GM18861 (cell line): Measurements from ENCODE around the gene MLPH.

Experiments used
- ATAC-seq: cut with Tn5 transposase; IDR thresholded peaks from one replicate; pipeline ENCODE4 v1.9.1; 2021; ENCODE audit not compliant: unreplicated experiment

Gene MLPH

DNA sequence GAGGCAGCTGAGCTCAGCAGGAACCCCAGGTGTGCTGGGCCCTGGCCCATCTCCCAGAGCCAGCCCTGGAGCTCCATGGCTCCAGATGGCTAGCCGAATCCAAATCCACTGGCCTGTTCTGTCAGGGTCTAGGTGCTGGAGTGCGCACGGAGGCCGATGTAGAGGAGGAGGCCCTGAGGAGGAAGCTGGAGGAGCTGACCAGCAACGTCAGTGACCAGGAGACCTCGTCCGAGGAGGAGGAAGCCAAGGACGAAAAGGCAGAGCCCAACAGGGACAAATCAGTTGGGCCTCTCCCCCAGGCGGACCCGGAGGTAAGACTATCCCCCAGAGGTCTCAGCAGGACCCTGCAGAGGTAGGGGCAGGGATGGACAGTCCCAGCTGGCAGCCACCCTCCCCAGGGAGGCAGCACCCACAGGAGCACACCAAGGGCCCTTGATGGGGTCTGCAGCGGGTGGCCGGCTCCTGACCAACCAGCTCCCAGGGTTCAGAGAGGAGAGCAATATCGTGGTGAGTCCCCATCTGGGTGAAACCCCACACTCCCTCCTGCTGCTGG lies 53.2 kb downstream of the MLPH start:
- no peak for ATAC-seq

DNA sequence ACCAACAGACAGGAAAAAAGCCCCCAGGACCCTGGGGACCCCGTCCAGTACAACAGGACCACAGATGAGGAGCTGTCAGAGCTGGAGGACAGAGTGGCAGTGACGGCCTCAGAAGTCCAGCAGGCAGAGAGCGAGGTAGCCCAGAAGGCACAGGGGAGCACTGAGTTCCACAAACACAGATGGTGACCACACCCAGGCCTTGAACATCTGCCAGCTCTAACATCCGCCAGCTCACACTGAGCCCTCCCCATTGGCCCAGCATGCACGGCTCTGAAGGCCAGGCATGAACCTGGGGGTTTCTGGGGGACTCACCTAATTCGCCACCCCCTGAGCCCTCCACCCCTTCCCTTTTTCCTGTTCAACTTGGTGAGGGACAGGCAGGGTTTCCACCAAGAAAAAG lies 53.8 kb downstream of the MLPH start:
- no peak for ATAC-seq

DNA sequence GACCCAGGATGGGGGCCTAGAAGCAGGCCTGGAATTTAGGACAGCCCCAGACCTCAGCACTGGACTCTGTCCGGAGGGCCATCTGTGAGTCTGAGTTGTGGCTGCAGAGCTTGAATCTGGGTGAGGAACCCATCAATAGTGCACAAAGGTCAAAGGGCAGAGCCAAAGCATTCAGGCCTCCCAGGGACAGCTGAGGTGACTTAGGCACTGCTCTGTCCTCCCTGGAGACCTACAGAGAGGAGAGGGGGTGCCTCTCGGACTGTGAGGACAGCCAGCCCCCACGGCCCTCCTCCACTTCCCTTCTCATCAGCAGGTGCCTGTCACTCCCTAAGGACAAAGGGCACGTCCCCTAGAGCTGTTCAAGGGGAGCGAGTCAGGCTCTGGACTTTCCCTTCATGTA lies 54.2 kb downstream of the MLPH start:
- no peak for ATAC-seq

DNA sequence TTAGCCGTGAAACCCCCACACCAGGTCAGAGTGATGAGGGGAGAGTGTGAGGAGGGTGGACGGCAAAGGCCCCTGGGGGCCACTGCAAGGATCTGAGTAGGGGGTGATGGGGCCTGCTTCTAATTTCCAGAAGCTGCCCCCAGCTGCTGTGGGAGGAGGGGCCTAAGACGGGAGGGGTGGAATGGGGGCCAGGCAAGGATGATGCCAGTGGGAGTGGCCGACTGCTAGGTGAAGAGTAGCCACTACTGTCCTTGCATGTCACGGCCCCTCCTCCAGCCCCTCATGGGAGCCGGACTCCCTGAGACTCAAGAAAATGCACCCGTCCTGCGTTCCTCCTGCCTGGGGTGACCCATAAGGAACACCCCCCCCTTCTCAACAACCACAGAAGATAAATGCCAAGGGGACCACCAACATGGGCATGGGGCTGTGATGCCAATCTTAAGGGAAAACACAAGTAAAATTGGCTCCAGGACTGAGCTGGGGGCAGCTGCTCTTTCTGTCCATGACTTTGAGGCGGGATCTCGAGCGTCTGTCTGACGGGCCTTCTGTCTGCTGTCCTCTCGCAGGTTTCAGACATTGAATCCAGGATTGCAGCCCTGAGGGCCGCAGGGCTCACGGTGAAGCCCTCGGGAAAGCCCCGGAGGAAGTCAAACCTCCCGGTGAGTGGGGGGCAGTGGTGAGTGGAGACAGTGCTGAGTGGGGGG lies 55.1 kb downstream of the MLPH start:
- ATAC-seq = no peak

DNA sequence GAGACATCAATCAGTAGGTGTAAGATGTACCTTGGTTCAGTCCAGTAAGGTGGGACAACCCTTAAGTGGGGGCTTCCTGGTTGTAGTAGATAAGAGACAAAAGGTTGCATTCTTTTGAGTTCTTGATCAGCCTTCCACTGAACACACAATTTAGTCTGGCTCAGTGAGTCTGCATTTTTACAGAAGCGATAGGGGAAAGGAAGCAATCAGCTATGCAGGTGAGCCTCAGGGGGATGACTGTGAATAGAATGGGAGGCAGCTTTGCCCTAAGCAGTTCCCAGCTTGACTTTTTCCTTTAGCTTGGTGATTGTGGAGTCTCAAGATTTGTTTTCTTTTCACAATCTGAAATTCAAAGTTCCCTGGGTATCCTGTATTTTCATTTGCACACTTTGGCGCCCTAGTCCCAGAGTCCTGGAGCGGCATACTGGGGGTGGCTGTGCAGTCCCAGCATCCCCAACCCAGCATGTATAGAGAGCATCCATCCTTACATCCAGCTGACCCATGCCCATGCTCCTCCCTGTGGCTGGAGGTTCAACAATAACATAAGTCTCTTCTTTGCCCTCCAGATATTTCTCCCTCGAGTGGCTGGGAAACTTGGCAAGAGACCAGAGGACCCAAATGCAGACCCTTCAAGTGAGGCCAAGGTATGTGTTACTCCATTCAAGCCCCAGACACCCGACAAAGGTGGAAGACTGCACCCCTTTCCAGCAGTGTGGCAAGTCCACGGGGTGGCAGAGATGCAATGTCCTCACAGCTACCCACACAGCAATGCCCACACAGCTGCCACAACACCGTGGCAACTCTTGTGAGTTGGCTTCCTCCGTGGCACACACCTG lies 59.2 kb downstream of the MLPH start:
- no peak for ATAC-seq

DNA sequence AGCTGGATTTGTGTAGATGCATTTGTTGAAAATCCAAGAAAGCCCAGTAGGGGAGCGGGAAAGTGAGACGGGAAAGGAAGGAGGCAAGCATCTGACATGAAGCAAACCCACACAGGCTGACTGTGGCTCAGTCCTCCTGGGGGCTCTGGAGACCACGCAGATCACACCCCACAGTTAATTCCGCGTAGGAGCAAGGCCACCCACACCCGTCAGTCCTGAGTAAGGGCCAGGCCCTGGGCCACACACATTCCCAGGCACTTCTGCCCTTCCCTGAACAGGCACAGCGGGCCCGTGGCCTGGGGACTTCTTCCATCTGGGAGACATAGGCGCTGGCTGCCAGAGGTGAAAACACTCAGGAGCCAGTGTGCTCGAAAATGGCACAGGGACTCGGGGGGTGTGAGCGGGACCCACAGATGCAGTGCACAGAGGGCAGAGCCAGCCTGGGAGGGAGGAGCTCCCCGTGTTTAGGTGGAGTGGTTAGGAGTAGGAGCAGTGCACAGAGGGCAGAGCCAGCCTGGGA lies 59.9 kb downstream of the MLPH start:
- no peak for ATAC-seq

DNA sequence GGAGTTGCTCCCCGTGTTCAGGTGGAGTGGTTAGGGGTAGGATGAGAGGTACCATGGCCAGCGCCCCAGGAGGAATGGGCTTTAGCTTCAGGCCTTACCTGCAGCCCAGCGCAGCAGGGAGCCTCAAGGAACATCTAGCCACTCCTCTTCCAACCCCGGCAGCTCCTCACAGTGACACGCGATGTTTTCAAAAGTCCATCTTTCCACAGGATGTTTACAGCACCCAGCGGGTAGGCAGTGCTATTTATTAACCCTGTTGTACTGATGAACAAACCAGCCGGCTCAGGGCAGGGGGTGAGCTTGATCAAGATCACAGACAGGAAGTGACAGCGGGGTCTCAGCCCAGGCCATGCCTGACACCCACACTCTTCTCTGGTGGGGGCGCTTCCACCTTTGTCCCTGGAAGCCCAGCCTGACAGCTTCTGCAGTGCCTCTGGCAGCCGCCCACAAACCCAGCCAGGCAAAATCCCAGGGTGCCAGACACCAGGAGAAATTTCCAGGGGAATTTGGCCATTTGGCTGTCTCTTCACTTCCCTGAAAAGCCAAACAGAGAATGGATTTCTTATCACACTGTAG lies 60.9 kb downstream of the MLPH start:
- no peak for ATAC-seq

DNA sequence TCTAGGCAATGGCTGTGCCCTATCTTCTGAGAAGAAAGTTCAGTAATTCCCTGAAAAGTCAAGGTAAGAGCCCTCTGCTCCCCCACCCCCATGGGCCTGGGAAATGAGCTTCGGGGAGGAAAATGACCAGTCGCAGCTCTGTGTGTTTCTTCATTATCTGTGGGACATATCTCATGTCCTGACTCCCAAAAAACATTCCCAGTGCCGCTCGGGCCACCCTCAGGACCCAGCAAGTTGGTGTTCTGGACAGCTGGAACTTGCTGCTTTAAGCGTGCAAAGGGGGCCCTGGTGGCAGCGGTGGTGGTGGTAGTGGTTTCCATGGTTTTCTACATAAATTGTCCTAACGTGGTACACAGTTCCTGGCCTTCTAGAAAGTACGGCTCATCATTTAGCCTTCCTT lies 62.2 kb downstream of the MLPH start:
- ATAC-seq = no peak

DNA sequence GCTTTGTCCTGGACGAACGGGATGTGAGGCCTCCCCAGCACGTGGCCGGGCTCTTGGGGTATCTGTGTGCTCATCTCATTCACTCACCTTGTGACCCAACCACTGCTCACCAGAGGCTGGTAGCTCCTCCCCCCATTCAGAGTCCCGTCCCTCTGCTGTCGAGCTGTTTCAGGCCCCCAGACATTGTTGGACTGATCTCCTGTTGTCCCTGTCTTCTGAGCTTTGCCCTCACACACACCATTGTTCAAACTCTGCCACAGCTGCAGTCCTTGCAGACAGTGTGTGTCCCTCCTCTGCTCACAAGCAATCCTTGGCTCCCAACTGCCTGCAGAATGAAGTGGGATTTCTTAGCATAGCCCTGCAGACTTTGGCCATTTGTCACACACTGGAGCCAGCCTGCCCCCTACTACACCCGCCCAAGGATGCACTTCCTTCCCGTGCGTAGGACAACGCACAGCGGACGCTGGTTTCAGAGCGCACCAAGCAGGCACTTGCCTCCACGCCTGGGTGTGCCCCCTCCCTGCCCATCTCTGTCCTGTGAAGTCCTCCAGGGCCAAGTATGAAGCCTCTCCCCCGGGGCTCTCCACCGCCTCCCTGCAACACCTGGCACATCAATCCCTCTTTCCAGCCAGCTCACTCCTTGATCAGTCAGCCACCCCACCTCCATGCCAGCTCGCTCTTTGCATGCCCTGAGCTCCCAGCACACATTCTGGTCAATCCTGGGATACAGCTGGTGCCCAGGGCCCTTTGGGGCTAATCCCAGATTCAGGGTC lies 62.8 kb downstream of the MLPH start:
- ATAC-seq = no peak

DNA sequence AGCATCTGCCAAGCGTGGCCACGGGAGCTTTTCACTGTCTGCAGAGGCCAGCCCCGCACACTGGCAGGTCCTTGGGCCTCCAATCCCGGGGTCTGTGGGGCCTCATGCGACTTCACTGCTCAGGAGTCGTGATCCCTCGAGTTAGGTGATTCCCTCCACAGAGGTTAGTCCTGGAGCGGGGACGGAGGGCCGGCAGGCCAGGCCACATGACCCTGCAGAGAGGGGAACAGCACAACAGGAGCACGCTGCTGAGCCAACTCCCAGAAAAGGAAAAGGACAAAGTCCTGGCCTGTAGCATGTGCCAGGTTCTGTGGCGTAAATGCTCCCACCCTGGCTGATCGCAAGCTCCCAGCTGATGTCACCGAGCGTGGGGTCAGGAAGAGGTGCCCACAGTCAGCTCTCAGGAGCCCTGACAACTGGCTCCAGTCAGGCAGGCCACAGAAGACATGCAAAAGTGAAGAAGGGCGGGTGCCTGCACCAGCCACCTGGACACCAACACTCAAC lies 64.1 kb downstream of the MLPH start:
- ATAC-seq = no peak

DNA sequence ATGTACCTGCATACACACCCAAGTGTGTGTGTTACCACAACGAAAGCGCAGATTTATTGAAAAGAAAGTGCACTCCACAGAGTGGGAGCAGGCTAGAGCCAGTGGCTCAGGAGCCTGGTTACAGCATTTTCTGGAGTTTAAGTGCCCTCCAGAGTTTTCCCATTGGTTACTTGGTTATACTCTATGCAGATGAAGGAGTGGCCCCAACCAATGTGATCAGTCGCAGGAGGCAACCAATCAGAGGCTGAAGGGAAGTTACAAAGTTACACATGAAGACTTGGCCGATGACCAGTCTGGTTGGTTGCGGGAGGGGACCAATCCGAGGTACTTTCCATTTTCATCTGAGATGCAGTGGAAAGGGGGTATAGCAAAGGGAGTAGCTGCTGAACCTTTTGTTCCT lies 65.9 kb downstream of the MLPH start:
- no peak for ATAC-seq

DNA sequence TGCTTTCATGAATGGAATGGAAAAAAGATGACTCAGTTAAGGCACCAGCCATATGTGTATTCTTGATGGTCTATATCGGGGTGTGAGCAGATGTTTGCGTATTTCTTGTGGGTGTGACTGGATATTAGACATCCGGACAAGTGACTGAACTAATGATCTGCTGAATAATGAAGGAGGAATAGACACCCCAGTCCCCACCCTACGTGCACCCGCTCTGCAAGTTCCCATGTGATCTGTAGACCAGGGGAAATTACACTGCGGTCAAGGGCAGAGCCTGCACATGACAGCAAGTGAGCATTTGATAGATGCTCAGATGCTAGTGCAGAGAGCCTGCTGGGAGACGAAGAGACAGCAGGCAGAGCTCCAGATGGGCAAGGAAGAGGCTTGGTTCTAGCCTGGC lies 66.9 kb downstream of the MLPH start:
- ATAC-seq = no peak

DNA sequence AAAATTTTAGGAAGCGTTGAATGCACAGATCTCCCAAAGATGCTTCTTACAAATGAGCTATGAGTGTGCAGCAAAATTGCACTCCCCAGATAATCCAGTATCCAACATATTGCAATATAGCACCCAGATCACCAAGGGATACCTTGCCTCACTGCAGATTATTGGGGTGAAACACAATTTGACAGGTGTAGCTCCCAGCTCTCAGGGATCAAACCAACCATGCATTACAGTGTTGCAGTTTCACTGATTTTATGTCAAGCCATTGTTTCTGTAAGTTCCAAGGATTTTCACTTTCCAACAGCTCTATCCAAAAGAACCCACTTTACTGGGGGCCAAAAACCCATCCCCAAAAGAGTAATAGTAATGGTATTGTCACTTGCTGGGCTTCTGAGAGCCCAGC lies 68.5 kb downstream of the MLPH start:
- ATAC-seq = no peak

DNA sequence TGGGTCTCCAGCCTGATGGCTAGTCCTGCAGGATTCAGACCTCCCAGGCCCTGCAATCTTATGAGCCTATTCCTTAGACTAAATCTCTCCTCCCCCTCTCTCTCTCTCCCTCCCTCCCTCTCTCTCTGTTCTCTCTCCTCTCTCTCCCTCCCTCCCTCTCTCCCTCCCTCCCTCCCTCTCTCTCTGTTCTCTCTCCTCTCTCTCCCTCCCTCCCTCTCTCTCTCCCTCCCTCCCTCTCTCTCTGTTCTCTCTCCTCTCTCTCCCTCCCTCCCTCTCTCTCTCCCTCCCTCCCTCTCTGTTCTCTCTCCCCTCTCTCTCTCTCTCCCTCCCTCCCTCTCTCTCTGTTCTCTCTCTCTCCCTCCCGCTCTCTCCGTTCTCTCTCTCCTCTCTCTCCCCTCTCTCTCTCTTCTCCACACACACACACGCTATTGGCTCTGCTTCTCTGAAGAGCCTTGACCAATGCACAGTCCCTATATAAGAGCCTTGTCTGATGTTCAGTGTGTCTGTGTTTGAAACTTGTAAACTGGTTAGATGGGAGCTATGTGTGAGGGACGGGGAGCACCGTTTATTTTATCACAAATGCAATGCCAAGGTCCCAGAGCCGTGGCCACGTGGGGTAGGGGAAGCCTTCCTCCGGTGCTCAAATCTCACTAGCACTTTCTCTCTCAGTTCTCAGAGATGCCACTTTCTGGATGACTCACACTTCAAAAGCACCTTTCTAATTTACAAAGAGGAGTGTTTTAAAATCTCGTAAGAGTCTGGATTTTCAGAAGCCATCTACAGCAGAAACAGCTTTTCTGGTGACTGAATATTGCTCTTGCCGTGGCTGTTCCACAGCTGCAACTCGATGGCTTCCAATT lies 70.0 kb downstream of the MLPH start:
- ATAC-seq = peak; percentile 94

DNA sequence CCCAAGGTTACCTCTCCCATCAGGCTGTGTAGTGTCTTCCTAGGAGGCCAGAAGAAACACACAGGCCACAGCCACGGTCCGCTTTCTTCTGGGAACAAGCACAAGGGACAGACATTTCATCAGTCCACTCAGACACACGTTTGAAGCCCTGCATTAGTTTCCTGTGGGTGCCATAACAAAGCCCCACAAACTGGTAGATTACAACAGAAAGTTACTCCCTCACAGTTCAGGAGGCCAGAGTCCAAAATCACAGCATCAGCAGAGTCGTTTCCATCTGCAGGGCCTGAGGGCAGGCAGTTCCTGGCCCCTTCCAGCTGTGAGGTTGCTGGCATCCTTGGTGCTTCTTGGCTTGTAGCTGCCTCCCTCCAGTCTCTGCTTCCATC lies 70.6 kb downstream of the MLPH start:
- ATAC-seq = no peak

DNA sequence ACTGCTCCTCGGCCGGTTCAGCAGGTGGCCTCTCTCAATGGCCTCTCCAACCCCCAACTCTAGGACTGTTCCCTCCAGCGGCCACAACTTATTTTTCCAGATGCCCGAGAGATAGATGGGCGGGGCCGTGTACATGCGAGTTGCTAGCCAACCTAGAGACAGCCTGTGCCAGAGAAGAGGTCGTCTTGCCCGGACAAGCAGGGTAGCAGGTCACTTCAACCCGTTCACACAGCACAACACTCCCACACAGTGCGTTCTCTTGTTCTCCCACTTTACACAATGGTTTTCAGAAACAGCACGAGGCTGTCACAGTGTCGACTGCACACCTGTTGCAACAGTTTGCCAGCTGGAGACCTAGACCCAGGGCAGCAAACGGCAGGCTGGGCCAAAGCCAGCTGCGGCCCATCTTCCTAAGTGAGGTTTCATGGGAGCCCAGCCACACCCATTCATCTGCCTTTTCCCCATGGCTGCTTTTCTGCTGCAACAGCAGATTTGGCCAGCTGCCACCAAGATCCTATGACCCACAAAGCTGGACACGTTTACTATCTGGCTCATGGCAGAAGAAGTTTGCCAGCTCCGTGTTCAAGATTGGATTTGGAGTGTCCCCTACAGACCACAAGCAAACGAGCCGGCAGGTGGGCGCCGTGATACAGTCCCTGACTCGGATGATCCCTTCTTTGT lies 72.0 kb downstream of the MLPH start:
- ATAC-seq = no peak

DNA sequence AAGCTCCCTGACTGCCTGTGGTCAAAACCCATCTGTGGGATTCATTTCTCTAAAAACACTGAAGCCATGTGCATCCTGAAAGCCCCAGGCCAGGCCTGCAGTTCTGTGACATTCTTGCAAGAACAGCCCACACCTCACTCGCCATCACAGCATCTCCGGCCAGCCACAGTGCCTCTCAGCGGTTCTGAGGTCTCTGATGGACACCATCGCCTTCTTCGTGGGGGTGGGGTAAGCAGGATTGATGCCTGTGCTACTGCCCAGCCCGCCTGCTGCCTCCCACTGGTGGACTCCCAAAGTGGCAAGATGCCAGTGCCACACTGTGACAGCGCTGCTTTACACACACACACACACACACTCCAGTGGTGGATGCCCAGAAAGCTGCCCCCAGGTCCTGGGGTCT lies 74.2 kb downstream of the MLPH start:
- no peak for ATAC-seq

DNA sequence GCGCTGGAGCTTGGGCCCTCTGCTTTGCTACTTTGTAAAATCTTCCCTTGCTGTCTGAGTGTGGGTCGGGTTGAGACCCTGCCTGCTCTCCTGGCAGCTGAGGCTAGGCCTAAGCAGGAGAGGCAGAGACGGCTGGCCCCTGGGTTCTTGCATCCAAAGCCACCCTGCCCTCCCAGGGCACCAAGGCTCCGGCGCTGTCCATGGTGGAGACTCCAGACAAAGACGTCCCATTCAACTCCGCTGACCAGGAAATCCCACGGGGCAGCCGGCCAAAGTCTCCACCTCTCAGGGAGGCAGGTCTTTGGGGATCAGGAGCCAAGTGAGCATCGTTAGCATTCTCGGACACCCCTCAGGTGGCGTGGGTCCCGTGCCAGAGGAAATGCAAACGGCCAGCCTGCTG lies 76.8 kb downstream of the MLPH start:
- no peak for ATAC-seq

DNA sequence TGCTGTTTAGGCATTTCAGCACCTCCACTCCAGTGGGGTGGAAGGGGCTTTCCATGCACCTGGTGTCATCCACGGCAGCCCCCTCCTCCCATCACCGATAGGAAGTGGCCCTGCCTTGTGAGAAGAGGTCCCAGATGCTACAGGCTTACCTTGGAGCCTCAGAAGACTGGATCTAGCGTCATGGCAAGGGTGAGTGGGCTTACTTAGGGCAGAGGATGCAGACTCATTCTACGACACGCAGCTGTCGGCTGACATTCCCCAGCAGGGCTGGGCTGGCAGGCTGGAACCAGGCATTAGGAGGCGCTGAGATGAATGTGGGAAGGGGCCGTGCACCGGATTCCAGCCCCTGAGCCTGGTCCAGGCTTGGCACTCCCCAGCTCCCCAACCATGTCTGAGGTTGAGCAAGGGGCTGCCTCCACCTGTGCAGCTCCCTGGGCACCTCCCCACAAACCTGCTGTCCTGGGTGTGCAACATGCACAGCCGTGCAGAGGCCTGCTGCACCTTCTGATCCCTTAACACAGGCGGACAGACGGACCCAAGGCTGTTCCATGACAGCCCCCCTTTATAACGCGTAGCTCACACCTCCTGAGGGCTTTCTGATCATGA lies 77.6 kb downstream of the MLPH start:
- ATAC-seq = no peak
